Psoas muscle (tissue), 8 donors: ENCODE measurements around the gene NME8. TPM values are rescaled to one million over a fixed set of nuclear protein-coding genes. Genes with fewer than 3 reads are reported as not detected.

Source experiments
- ATAC-seq, 4 donors: fragments of 200-7000 bp; cut with Tn5 transposase; one replicate each; pipeline ENCODE4 v1.9.1; 2020; ENCODE audit warnings: moderate library complexity in 3 of 4, mild to moderate bottlenecking in 2 of 4
- DNase-seq, 2 donors: peaks; one replicate each; pipeline ENCODE4 v3.0.0-alpha.2; 2020
- H3K27ac ChIP-seq: fragments of 200-600 bp; one replicate; pipeline ENCODE4 v1.8.0; 2022
- H3K27me3 ChIP-seq, 3 donors: fragments of 200-600 bp in 1 of 3; one replicate each; pipeline versions ENCODE4 v1.6.1 to v1.8.0; 2013 to 2022; ENCODE audit warnings: low read length in 2 of 3, mild to moderate bottlenecking in 2 of 3, moderate library complexity in 1 of 3; ENCODE audit not compliant: insufficient read depth in 3 of 3
- H3K36me3 ChIP-seq, 2 donors: fragments of 200-600 bp in 1 of 2; one replicate each; pipeline versions ENCODE4 v1.6.1 to v1.8.0; 2013 to 2022; ENCODE audit warnings: low read depth in 1 of 2, mild to moderate bottlenecking in 1 of 2, moderate library complexity in 1 of 2; ENCODE audit not compliant: insufficient read depth in 1 of 2
- H3K4me1 ChIP-seq: fragments of 200-600 bp; one replicate; pipeline ENCODE4 v1.8.0; 2022
- H3K4me3 ChIP-seq: fragments of 200-600 bp; one replicate; pipeline ENCODE4 v1.8.0; 2022; ENCODE audit warnings: mild to moderate bottlenecking
- H3K9me3 ChIP-seq: fragments of 200-600 bp; one replicate; pipeline ENCODE4 v1.8.0; 2022
- CTCF ChIP-seq: fragments of 200-600 bp; IDR thresholded peaks from one replicate; pipeline ENCODE4 v1.8.0; 2022; ENCODE audit warnings: antibody characterized with exemption
- WGBS, 3 donors: extraction: QIAGEN DNeasy Blood & Tissue Kit; methylation state at CpG; one replicate each; pipeline versions ENCODE4 v1.1.6 to v1.1.7; 2013; 5-methylcytosine and 5-hydroxymethylcytosine counted together
- intact Hi-C, 2 donors: fragments of 100-400 bp; cut with DNase I; formaldehyde crosslinking; loops; one replicate each; pipeline versions ENCODE4 v1.11.0 to v1.14.2; 2022
- polyA plus RNA-seq, 3 donors: library from polyadenylated mRNA; stranded (reverse); fragments of 200-250 nt; gene quantifications; one replicate each; pipeline ENCODE4 v1.2.3, GENCODE V29; 2013
- total RNA-seq, 4 donors: library from RNA; stranded (reverse); fragmentation: NEBNext Ultra II Directional in 2 of 4; extraction: Animal tissue kit (Norgen Biotek cat#: 25700) in 2 of 4; gene quantifications; one replicate each; pipeline versions ENCODE4 v1.2.1 to v1.2.4, GENCODE V29; 2021 to 2023
- donor health status: healthy with polysubstance abuse.
- donor health status: DM: no; HTN: no; CAD: no; lungs with moderate emphysema.
- donor health status: Bipolar disorder and iron deficiency.
- donor health status: healthy.
- donor health status: DM: yes; HTN: yes; CAD: no.
- donor health status: DM: no; HTN: no; CAD: no.
- donor health status: DM: no; HTN: no; CAD: no.
- donor health status: DM: yes; HTN: yes; CAD: no.

The NME8 gene
- total and polyA plus RNA-seq, 7 donors, result not detected

GRCh38 chr7:37925620-37926019, 77.2 kb downstream of the NME8 start:
- Histone ChIP-seq H3K9me3 (peaks cover 9% of the 10 kb centered on the region), H3K27ac (no peak overlapping the region), H3K4me1 (peaks cover 24% of the 10 kb centered on the region), H3K36me3 (peaks cover 0 to 3% of the 10 kb centered on the region in 2 donors), H3K4me3 (no peak overlapping the region), H3K27me3 (no peaks in the 10 kb centered on the region)
- WGBS, 3 donors, result 93 to 100% (median 96%) methylated on average over 1 of the region's 1 CpG
- intact Hi-C loops, result no loop called here
- ATAC-seq (no peak), DNase-seq (no peak)
- no peak for TF ChIP-seq CTCF

- Histone ChIP-seq H3K27me3 (no peaks in the 10 kb centered on the region), H3K36me3 (peaks cover 0 to 3% of the 10 kb centered on the region in 2 donors), H3K9me3 (peaks cover 9% of the 10 kb centered on the region), H3K4me3 (no peak overlapping the region), H3K27ac (no peak overlapping the region), H3K4me1 (peaks cover 24% of the 10 kb centered on the region)
- ATAC-seq, result no peak
- no peak for TF ChIP-seq CTCF
- intact Hi-C loops, result no loop called here
- DNase-seq, result no peak
- 81 to 86% (median 82%) methylated on average over 2 of the region's 2 CpGs for WGBS, 3 donors
Measured at GRCh38 chr7:37927773-37928444, 79.5 kb downstream of the NME8 start.

- no peak for ATAC-seq
Measured at GRCh38 chr7:37928878-37929277, 80.5 kb downstream of the NME8 start.

GRCh38 chr7:37930226-37930948, 82.0 kb downstream of the NME8 start:
- peaks cover 13% of the 10 kb centered on the region for H3K4me1 ChIP-seq
- WGBS, 3 donors, result 76 to 88% (median 80%) methylated on average over 5 of the region's 5 CpGs
- H3K4me3 ChIP-seq, result no peak overlapping the region
- H3K36me3 ChIP-seq, result no peaks in the 10 kb centered on the region
- H3K27ac ChIP-seq, result peak overlapping the region; percentile 17
- DNase-seq (no peak), ATAC-seq (peak in 1 of 4 donors; percentile 40)
- no peak for TF ChIP-seq CTCF
- H3K9me3 ChIP-seq, result peaks cover 5% of the 10 kb centered on the region
- intact Hi-C loops, result no loop called here
- no peaks in the 10 kb centered on the region for H3K27me3 ChIP-seq

More at GRCh38 chr7:37928878-37929277, 80.5 kb downstream of the NME8 start:
- Histone ChIP-seq H3K27me3 (no peaks in the 10 kb centered on the region), H3K4me1 (peaks cover 17% of the 10 kb centered on the region), H3K4me3 (no peak overlapping the region), H3K36me3 (peaks cover 0 to 2% of the 10 kb centered on the region in 2 donors), H3K9me3 (peaks cover 9% of the 10 kb centered on the region), H3K27ac (no peak overlapping the region)
- no peak for TF ChIP-seq CTCF
- DNase-seq, result no peak
- intact Hi-C loops, result no loop called here
- 77 to 85% (median 85%) methylated on average over 4 of the region's 4 CpGs for WGBS, 3 donors
